HEK293 (cell line): ENCODE measurements around the gene BLVRB.

Experiments used
- AEBP2 ChIP-seq: fragments of 450-650 bp; formaldehyde crosslinking; IDR thresholded peaks from 2 replicates; pipeline ENCODE4 v1.5.1; 2016; ENCODE audit warnings: missing biosample characterization, missing genetic modification characterization, borderline replicate concordance
- ATF2 ChIP-seq: fragments of 450-650 bp; formaldehyde crosslinking; IDR thresholded peaks from 2 replicates; pipeline ENCODE4 v1.5.1; 2016; ENCODE audit warnings: missing biosample characterization, missing genetic modification characterization, low read depth
- KLF1 ChIP-seq: fragments of 450-650 bp; formaldehyde crosslinking; IDR thresholded peaks from 2 replicates; pipeline ENCODE4 v1.5.1; 2016; ENCODE audit warnings: missing biosample characterization, missing genetic modification characterization
- KLF10 ChIP-seq: fragments of 450-650 bp; IDR thresholded peaks from 2 replicates; pipeline ENCODE4 v1.5.1; 2018; ENCODE audit warnings: missing biosample characterization, mild to moderate bottlenecking, missing genetic modification characterization
- KLF9 ChIP-seq: fragments of 450-650 bp; formaldehyde crosslinking; IDR thresholded peaks from 2 replicates; pipeline ENCODE4 v1.5.1; 2016; ENCODE audit warnings: missing biosample characterization, missing genetic modification characterization, low read depth
- RBAK ChIP-seq: fragments of 450-650 bp; formaldehyde crosslinking; IDR thresholded peaks from 2 replicates; pipeline ENCODE4 v1.5.1; 2016; ENCODE audit warnings: missing biosample characterization, missing genetic modification characterization
- ZBTB1 ChIP-seq: fragments of 450-650 bp; formaldehyde crosslinking; IDR thresholded peaks from 2 replicates; pipeline ENCODE4 v1.5.1; 2016; ENCODE audit warnings: missing biosample characterization, missing genetic modification characterization
- ZBTB6 ChIP-seq: fragments of 450-650 bp; formaldehyde crosslinking; IDR thresholded peaks from 2 replicates; pipeline ENCODE4 v1.5.1; 2017; ENCODE audit warnings: missing biosample characterization, missing genetic modification characterization
- ZEB2 ChIP-seq: fragments of 450-650 bp; formaldehyde crosslinking; IDR thresholded peaks from 2 replicates; pipeline ENCODE4 v1.5.1; 2016; ENCODE audit warnings: missing biosample characterization, missing genetic modification characterization
- ZNF10 ChIP-seq: fragments of 450-650 bp; formaldehyde crosslinking; IDR thresholded peaks from 2 replicates; pipeline ENCODE4 v1.5.1; 2017; ENCODE audit warnings: missing biosample characterization, missing genetic modification characterization
- ZNF121 ChIP-seq: fragments of 450-650 bp; formaldehyde crosslinking; IDR thresholded peaks from 2 replicates; pipeline ENCODE4 v1.5.1; 2016; ENCODE audit warnings: missing biosample characterization, missing genetic modification characterization
- ZNF146 ChIP-seq: fragments of 450-650 bp; formaldehyde crosslinking; IDR thresholded peaks from 2 replicates; pipeline ENCODE4 v1.5.1; 2016; ENCODE audit warnings: missing biosample characterization, missing genetic modification characterization
- ZNF26 ChIP-seq: fragments of 450-650 bp; formaldehyde crosslinking; IDR thresholded peaks from 2 replicates; pipeline ENCODE4 v1.5.1; 2016; ENCODE audit warnings: missing biosample characterization, missing genetic modification characterization
- ZNF335 ChIP-seq: fragments of 450-650 bp; formaldehyde crosslinking; conservative IDR thresholded peaks from 2 replicates; pipeline ENCODE4 v1.5.1; 2016; ENCODE audit warnings: missing biosample characterization, missing genetic modification characterization
- ZNF341 ChIP-seq: fragments of 450-650 bp; formaldehyde crosslinking; IDR thresholded peaks from 2 replicates; pipeline ENCODE4; 2016; ENCODE audit warnings: low read depth, missing biosample characterization, missing genetic modification characterization
- ZNF449 ChIP-seq: fragments of 450-650 bp; formaldehyde crosslinking; IDR thresholded peaks from 2 replicates; pipeline ENCODE4 v1.5.1; 2017; ENCODE audit warnings: missing biosample characterization, mild to moderate bottlenecking, missing genetic modification characterization, moderate library complexity
- ZNF501 ChIP-seq: fragments of 450-650 bp; formaldehyde crosslinking; IDR thresholded peaks from 2 replicates; pipeline ENCODE4 v1.5.1; 2016; ENCODE audit warnings: missing biosample characterization, missing genetic modification characterization
- ZNF513 ChIP-seq: fragments of 450-650 bp; IDR thresholded peaks from 2 replicates; pipeline ENCODE4 v1.5.1; 2018; ENCODE audit warnings: missing biosample characterization, missing genetic modification characterization
- ZNF549 ChIP-seq: fragments of 450-650 bp; IDR thresholded peaks from 2 replicates; pipeline ENCODE4 v1.5.1; 2018; ENCODE audit warnings: missing biosample characterization, missing genetic modification characterization, mild to moderate bottlenecking, inconsistent platforms, moderate library complexity
- ZNF692 ChIP-seq: fragments of 450-650 bp; formaldehyde crosslinking; IDR thresholded peaks from 2 replicates; pipeline ENCODE4 v1.5.1; 2016; ENCODE audit warnings: missing biosample characterization, missing genetic modification characterization
- ZSCAN23 ChIP-seq: fragments of 450-650 bp; formaldehyde crosslinking; IDR thresholded peaks from 2 replicates; pipeline ENCODE4 v1.5.1; 2016; ENCODE audit warnings: missing biosample characterization, missing genetic modification characterization
- ZSCAN4 ChIP-seq: fragments of 450-650 bp; formaldehyde crosslinking; IDR thresholded peaks from 2 replicates; pipeline ENCODE4 v1.5.1; 2017; ENCODE audit warnings: missing biosample characterization, missing genetic modification characterization
- ZXDB ChIP-seq: fragments of 450-650 bp; formaldehyde crosslinking; IDR thresholded peaks from 2 replicates; pipeline ENCODE4 v1.5.1; 2016; ENCODE audit warnings: missing biosample characterization, missing genetic modification characterization

The BLVRB gene

GRCh38 chr19:40420766-40421765 lies 44.5 kb downstream of the BLVRB start (continued):
- TF ChIP-seq ZNF449 (tag by site-specific recombination) (no peak; the same call in 1 of the 2 replicates), ZSCAN4 (tag by site-specific recombination) (peak; percentile 50), ZNF341 (tag by site-specific recombination) (peak; percentile 93), ZNF335 (tag by site-specific recombination) (peak; percentile 96), ZEB2 (tag by site-specific recombination) (peak; percentile 90), ZNF10 (tag by site-specific recombination) (peak; percentile 56; the same call in 1 of the 2 replicates), ZNF146 (tag by site-specific recombination) (peak; percentile 13; the same call in 1 of the 2 replicates), ATF2 (tag by site-specific recombination) (no peak), ZSCAN23 (tag by site-specific recombination) (peak; percentile 49; the same call in 1 of the 2 replicates), KLF9 (peak; percentile 97), ZXDB (tag by site-specific recombination) (peak; percentile 100), KLF10 (peak; percentile 73), ZNF549 (tag by site-specific recombination) (no peak), ZNF501 (tag by site-specific recombination) (peak; percentile 96), KLF1 (tag by site-specific recombination) (peak; percentile 99), AEBP2 (tag by site-specific recombination) (no peak), ZBTB6 (tag by site-specific recombination) (peak; percentile 43; the same call in 1 of the 2 replicates), ZNF121 (tag by site-specific recombination) (peak; percentile 81), ZBTB1 (no peak), ZNF513 (no peak), RBAK (tag by site-specific recombination) (no peak), ZNF26 (tag by site-specific recombination) (no peak), ZNF692 (tag by site-specific recombination) (peak; percentile 96)
